ENCODE measurements around the gene FGD3.

The FGD3 gene

DNA sequence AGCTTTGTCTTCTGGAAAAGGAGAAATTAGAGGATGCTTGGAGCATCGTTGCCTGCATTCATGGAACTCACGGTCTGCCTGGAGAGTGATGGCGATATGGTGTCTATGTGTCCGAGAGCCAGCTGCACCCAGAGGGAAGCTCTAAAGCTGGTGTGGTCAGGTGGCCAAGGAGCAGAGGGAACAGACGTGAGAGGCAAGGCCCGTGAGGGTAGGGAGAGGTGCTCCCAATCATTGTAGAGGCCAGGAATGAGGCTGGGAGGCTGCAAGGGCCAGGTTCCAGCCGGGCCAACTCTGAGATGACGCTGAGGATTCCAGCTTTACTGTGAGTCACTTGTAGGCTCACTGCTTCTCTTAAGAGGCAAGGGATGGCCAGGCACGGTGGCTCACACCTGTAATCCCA is 7.6 kb downstream of the FGD3 start:
- no peak for DNase-seq

DNA sequence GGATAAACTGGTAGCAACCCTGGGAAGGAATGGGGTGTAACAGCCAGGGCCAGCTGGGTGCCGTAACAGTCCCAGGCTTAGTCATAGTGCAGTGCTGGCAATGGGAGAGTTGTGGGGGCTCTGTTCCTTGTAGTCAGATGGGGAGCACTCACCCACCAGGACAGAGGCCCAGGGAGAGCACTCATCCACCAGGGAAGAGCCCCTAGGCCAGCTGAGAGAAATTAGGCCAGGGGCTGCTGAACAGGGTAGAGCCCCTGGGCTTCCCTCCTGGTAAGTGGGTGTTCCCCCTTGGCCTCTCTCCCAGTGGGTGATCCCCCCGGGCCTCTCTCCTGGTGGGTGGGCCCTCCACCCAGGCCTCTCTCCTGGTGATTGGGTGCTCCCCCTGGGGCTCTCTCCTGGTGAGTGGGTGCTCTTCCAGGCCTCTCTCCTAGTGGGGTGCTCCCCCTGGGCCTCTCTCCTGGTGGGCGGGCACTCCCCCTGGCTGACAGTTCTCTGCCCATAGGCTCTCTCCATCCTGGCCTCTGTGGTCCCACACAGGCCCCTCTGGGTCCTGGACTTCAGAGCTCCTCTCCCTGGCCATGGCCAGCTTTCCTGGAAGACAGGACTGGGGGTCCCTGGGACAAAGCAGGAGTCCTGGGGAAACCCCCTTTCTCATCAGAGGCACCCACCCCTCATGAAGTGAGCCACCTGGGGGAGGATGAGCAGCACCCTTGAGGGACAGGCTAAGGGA is 13.4 kb downstream of the FGD3 start:
- DNase-seq = no peak

DNA sequence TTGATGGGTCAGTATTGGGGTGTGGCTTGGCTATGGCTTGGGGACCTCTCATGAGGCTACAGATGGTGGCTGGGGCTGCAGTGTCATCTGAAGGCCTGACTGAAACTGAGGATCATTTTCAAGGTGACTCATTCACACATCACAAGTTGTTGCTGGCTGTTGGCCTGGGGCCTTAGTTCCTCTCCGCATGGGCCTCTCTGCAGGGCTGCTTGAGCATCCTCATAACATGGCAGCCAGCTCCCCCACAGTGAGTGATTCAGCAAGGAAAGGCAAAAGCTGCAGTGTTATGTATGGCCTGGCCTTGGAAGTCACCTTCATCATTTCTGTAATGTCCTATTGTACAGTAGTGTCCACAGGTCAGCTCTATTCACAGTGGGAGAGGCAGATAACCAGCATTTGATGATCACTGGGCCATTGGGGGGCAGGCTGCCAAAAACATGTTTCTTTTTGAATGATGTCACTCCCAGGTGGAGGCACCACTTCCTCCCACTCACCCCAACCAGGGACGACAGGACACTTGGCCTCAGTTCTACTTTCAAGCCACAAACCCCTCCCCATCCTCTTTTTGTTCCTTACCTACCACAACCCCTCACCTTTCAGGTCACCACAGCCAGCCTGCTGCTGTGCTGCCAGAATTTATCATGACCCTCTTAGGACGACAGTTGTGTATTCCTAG is 14.4 kb downstream of the FGD3 start:
- peak in 1 of 6 experiments; percentile 28 for DNase-seq

DNA sequence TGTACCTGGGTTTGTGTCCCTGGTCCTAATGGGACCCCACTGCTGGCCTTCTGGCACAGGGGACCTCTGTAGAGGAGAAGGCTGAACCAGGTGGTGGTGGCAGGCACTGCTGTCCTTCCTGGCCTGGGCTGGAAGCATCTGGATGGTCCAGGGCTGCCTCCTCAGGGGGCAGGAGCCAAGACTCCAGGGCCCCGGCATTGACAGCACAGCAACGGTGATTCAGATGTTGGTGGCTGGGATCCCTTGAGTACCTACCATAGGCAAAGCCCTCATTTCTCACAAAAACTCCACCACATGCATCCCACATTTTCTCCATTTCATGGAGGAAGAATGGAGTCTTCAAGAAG is 15.0 kb downstream of the FGD3 start:
- DNase-seq = no peak

DNA sequence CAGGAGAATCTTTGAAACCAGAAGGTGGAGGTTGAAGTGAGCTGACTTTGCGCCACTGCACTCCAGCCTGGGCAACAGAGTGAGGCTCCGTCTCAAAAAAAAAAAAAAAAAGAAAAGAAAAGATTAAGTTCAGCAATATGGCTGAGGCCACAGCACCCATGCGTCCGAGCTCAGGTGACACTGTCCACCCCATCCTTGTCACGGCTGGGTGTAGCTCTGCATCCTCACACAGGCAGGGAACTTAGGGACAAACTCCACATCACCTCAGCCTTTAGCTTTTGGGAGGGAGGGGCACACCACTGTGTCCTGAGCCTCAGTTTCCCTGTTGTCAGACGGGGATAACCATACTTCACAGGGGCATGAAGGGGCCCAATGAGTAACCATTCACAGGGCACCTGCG is 15.5 kb downstream of the FGD3 start:
- no peak for DNase-seq

DNA sequence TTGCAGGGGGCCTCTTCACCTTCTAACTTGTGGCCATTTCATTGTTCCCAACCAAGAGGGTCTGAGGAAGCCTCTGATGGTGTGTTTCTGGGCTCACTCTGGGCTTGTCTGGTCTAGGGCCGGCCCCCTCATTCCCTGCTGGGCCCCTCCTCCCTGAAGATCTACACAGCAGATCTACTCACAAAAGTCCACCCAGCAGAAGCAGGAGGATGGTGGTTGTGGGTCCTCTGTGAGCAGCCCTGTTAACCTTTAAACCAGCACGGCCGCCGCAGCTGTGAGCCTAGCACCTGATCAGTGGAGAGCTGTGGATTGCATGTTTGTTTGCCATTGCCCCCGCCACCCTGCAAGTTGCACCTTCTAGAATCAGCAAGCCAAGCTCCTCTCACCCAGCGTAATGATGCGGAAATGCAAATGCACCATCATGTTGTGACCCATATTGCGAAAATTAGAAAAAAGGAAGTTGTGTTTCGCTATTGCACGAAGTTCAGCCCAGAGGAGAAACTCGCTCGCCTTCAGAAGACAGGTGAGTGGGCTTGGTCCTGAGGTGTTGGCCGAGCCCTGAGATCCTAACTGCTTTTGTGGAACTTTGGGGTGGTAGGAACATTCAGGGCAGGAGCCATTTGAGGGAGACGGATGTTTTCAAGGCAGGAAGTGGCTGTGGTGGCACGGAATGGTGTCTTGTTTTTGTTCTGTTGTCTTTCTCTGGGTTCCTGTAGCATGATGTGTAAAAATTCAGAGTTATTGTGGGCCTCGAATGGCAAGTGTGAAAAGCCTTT is 16.7 kb downstream of the FGD3 start:
- DNase-seq = peak; percentile 53 to 99 (median 83)

DNA sequence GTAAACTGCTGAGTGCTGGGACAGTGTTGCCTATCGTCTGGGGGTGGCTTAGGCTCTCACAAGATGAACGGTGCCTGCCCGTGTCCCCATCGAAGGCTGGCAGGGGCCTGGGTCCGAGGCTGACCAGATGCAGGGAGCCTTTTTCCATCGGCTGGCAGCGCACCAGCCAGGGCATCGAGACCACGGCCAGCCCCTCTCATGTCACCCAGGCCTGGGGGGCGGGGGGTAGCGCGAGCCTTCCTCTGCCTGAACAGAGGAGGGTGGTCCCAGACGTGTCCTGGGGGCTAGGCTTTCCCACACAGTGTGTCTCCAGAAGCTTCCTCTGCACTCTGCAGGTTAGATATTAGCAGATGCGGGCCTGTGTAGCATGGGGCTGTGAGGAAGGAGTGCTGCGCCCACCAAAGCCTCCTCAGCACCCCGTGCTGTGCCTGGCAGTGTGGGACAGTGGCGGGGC is 17.3 kb downstream of the FGD3 start:
- DNase-seq = no peak

DNA sequence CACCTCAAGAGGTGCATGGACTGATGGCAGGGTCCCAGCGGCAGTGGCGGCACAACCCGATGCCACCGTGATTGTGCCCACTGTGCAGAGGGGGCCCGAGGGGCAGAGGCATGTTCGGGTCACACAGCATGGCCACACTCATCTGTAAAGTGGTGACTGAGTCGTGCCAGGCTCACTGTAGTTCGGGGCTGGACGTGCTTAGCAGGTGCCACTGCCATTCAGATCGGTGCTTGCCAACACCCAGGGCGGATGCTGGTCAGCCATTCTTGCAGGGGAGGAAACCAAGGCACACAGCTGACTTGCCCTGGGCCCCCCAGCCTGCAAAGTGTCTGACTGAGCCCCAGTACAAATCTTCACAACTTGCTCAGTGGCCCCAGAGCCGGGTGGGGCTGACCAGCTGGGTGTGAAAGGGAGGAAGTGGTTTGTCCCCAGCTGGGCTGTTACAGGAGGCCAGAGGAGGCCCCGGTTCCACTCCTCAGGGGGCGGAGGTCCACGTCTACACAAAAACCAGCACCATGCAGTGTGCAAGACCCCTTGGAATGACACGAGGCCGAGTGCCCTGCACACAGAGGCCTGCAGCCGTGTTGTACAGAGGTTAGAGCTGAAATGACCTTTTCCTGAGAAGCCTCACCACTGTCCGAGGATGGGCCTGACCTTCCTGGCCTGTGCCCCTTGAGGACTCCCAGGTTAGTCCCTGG is 17.9 kb downstream of the FGD3 start:
- no peak for DNase-seq

DNA sequence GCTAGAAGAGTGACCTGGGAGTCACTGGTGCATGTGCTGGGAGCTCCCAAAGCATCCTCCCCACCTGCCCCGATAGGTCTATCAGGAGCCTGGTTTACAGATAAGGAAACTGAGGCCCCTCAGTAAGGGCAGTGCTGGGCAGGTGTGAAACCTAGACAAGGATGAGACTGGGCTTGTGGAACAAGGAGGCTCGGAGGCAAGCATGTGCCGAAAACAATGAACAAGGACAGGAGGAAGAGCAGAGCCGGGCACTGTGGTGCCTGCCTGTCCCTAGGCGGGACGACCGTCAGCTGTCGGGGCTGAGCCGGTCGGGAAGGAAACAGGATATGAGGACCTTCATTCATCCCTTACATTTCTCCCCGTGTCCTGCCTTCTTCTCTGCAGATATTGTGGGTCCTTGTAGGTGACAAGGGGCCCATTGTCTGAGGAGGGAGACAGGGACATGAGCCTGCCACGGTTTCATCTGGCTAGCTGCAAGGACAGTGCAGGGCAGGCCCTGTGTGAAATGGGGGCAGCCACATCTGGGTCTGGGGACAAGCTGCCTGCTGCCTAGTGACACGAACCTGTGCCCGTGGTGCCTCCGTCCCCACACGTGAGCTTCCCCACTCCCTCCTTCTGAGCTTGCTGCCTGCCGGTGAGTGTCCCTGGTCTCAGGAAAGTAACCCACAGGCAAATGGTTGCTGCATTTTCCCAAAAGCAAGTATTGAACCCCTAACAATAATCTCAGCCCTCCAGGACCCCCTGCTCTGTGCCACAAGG is 18.6 kb downstream of the FGD3 start:
- DNase-seq = no peak

DNA sequence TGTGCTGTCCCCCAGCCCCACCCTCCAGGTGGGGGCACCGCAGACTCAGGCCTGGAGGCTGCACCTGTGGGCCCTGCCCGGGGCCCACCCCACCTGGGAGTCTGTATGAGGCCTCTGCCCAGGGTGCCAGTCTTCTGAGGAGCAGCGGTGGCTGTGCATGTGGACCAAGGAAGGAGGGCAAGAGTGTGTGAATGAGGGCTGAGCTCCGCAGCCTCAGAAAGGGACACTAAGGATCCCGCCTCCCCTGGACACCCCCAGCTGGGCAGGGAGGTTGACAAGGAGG is 19.1 kb downstream of the FGD3 start:
- no peak for DNase-seq

DNA sequence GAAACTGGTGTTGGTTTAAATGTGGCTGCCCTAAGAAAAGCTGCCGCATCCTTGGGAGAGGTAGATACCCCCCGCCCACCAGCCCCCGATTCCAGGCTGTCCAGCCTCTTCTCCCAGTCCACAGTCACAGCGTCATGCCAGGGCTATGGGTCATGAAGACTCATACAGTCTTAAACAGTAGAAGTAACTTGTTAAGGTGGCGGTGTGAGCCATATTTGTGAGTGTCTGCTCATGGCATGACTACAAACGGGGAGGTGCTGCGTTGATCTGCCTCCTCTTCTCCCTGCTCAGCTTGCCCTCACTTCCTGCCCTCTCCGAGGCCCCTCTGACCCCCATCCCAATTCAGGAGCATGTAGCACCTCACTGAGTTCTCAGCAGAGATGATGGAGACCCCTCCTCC is 20.8 kb downstream of the FGD3 start:
- DNase-seq = peak in 1 of 6 experiments; percentile 20

DNA sequence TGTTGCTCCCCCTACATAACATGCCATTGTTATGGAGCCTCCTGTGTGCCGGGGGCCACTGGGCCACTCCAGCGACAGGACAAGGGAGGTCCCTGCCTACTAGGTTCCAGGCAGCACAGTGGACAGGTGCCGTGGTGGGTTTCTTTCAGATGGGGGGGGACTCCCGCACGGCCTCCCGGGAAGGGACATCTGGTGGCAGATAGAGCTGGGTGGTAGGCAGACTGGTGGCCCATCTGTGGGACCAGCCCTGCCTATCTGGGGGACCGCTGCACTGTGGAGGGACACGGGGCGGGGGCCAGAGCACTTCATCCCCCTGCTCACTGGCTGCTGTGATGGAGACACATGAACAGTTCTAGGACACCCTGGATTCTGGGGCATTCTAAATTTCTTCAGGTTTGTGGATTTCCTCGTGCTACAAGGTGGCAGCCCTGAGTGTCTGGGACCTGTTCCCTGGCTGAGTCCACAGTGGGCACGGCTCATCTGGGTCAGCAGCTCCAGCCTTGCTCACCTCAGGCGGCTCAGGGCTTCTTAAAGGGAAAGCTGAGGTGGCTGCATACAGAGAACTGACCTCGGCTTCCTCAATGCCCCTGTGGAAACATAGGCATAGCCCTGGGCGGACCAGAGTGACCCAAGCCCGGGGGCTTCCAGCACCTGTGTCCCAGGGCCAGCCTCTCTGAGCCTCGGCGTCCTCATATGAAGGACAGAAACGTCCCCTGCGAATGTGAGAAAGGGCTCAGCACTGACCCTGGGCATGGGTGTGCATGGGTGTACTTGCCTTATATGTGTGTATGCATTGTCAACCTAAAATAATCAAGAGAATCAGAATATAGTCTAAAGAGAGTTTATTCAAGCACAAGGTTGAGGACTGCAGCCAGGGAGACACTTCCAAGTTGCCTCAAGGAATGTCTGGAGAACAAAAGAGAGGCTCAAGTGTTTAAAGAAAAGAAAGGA is 22.5 kb downstream of the FGD3 start:
- no peak for DNase-seq

DNA sequence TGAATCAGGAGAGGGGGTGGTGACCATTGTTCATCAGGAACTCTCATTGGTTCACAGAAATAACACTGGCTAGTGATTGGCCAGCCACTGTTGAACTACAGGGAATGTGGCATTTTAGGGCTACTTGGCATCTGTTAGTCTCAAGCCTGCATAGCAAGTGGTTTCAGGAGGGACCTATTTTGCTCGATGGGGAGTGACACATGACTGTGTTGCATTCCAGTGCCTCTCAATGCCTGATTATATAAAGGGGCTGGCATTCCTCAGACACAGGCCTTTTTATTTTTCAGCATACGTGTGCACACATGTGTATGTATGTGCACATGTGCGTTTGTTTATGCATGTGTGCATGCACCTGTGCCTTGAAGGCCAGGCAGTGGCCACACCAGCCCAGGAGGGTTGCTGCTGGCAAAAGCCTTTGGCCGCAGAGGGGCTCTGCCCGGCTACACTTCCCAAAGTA is 23.2 kb downstream of the FGD3 start:
- no peak for DNase-seq

DNA sequence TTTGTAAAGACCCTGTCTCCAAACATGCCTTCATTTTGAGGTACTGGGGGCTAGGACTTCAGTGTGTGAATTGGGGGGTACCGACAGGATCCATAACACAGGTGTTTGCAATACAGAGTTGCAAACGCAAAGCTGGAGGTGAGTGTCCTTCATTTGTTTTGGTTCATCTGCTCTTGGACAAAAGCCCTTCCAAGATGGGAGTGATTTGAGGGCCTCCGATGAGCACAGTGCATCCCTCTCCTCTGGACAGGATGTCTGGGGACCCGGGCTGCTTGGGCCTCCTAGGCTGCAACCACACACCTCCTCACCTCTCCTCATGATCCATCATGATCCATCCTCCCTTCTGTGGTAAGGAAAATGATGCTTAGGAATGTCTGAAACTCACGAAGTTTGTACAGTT is 23.8 kb downstream of the FGD3 start:
- no peak for DNase-seq

DNA sequence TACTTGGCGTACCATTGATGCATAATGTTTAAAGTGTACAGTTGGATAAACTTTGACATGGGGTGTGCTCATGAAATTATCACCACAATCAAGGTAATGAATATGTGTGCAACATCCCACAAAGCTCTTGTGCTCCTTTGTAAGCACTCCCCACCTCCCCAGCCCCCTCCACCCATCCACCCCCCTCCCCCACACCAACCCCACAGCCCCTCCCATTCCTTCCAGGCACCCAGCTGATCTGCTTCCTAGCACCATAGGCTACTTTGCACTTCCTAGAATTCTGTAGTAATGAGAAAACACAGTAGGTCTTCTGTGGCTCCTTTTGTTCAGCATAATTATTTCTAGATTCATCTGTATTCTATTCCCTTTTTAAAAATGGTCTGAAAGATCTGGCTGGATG is 24.5 kb downstream of the FGD3 start:
- DNase-seq = no peak

DNA sequence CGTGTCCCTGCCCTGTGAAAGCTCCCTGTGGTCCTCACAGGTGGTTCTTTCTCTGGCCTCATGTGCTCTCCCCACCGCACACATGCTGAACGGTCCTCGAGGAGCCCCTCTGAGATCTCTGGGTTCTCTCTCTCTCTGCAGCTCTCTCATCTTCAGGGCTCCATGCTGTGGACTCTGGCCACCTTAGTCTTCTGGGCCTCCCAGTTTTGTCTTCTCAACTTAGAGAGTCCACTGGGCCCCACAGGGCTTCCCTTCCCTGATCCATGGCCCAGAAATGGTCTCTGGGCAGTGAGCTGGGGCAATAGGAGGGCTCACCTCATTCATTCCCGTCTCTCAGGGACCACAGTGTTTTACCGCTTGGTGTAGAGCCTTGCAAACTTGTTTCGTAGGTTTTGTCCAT is 26.4 kb downstream of the FGD3 start:
- DNase-seq = no peak

DNA sequence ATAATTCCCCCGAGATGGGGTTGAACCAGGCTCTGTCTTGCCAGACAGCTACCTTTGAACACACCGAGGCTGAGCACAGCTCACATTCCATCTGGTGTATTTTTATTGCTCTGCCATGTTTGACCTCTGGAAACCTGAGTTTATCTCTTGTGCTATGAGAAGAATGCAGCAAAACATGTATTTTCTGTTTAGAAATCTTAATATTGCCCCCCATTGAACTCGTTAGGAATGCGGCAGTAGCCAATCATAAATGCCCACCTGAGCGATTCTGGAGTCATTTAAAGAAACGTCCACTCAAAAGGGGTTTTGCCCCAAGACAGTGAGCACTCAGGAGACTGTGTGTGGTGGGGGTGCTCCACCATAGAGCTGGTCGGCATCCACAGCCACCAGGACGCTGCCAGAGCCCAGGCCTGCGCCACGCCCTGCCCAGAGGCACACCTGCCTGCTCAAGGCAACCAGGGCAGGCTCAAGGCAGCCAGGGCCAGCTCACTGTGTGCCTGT is 26.9 kb downstream of the FGD3 start:
- no peak for DNase-seq

DNA sequence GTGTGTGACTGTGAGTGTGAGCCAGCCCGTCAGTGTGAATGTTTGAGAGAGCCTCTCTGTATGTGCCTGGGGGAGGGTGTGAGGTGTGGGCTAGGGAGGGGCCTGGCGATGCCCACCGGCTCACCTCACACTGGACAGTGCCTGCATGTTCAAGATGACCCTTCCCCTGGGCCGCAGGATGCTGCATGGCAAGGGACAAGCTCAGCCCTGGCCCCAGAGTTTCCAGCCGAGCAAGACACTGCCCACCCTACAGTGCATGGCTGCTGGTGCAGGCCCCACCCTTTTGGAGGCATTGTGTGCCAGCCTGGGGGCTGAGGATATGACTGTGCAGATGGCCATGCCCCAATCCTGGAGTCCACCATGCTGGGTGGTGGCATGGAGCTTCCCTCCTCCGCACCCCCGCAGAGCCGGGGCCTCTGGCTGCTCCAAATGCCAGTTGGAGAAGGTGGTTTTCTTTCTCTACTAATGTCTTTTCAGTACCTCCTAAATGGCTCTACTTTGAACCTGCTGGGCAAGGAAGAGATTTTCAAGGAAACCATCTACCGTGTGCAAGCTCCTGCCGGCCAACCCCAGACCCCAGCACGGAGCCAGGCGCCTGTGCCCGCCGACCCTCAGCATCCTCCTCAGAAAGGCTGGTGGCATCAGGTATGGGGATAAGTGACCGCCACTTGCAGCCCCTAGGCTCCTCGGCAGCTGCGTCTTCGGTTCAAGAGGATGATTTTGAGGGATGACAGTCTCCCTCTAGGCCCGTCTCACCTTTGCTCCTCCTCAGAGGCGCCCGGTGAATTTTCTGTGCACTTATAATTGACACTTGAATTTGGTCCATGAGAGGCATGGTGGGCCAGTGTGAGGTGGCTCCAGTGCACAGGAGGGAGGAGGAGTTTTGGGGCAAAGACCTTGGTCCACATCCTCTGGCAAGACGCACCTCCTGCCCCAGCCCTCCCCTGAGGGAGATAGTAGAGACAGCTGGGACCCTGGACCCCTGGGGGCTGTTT is 27.7 kb downstream of the FGD3 start:
- no peak for DNase-seq

DNA sequence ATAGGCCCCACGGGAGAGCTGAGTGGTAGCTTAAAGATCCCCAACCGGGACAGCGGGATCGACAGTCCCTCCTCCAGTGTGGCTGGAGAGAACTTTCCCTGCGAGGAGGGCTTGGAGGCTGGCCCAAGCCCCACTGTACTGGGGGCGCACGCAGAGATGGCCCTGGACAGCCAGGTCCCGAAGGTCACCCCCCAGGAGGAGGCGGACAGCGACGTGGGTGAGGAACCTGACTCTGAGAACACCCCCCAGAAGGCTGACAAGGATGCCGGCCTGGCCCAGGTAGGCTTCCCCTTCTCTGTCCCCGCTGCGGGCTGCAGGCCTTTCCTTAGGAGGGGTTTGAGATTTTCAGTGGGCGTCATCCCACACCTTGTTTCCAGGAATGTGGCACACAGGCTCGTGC is 29.1 kb downstream of the FGD3 start:
- DNase-seq = no peak

DNA sequence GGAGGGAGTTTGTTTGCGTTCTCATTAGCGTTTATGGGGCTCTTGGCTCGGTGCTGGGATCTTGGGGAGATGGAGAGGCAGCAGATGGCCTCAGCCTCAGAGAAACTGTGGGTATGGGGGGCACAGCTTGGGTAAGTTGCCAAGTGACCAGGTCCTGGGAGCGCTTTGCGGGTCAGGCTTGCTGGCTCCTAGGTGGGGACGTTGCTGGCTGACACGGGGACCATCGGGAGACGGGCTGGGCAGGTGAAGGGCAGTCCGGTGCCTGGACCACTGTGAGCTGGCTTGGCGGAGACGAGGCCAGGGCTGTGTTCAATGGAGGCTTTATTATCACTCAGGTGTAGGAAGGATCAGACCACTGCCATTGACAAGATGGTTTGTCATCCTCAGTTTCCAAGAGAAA is 30.0 kb downstream of the FGD3 start:
- no peak for DNase-seq

All from stimulated activated naive CD4-positive, alpha-beta T cell (primary cell).